KBM-7 (cell line): ENCODE measurements around the gene PIH1D1.
A peak's percentile ranks its signal among the peaks of the same experiment; 100 is the strongest.

Experiments used
- DNase-seq: peaks from one replicate; pipeline ENCODE4 v3.0.0-alpha.2; 2015
- in situ Hi-C: fragments of 300-500 bp; cut with MboI; formaldehyde crosslinking; loops from 2 replicates; pipeline ENCODE4 v1.14.3; 2020; ENCODE audit warnings: low sequenced_read_pairs, low pct_unique_long_range_greater_than_20kb, mixed read lengths

The PIH1D1 gene

GRCh38 chr19:49425178-49425577 lies 26.4 kb downstream of the PIH1D1 start, which contains the start of gene GFY:
Gene GFY, plus strand, starts transcription at chr19:49425388. Its CDS starts 1,043 bp downstream, at chr19:49426431.
- in situ Hi-C loops, result no loop called here
- no peak for DNase-seq

DNA sequence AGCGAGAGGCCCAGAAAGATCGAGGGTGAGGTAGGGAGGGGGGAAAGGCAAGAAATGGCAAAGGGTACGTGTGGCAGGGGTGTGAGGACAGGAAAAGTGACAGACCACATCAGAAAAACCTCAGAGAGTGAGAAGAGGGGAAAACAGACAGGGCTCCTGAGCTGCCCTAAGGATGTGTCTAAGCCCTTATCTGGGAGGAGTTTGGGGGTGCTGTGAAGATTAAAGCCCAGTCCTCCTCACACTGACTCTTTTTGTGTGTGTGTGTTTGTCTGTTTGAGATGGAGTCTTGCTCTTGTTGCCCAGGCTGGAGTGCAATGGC lies 27.7 kb downstream of the PIH1D1 start:
- in situ Hi-C loops, result no loop called here
- DNase-seq, result no peak

DNA sequence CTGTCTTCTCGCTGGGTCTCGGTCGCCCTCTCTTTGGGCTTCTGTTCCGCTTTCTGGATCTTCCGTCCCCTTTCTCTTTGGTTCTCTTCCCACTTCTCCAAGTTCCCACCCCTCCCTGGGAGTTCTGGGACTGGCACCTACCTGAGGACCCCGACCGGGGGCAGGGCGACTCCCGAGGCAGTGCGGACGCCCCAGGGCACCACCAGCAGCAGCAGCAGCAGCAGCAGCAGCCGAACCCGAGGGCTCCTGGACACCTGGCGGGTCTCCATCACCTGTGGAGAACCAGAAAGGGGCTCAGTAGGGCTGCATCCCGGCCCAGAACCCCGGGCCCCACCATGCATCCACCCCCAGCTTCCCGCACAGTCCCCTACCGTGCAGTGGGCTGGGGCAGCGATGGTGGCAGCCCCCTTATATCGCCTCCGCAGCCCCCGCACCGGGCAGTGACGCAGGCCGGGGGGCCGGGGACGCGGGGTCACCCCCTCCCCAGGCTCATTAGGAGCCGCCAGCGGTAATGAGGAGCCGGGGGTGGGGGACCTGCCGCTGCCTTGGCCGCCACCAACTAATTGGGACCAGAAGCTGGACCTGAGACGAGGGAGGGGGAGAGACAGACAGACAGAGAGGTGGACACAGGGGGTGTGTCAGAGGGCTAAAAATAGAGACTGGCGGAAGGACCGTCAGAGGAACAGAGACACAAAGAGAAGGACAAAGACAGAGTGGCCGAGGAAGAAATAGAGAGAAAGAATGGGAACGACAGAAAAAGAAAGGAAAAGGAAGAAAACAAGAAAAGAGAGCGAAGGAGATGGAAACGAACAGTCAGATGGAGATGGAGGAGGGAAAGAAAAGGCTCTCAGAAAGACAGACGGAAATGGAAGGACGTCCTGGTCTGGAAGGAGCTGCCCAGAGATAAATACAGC lies 28.3 kb downstream of the PIH1D1 start, which contains the start of gene PTH2:
TSS of gene PTH2 (minus strand) at position 371 of the 914 bp plus-strand sequence. CDS start at position 269, 102 bp downstream.
- in situ Hi-C loops, result no loop called here
- no peak for DNase-seq

GRCh38 chr19:49422407-49423070 lies 29.1 kb downstream of the PIH1D1 start:
- in situ Hi-C loops, result no loop called here

DNA sequence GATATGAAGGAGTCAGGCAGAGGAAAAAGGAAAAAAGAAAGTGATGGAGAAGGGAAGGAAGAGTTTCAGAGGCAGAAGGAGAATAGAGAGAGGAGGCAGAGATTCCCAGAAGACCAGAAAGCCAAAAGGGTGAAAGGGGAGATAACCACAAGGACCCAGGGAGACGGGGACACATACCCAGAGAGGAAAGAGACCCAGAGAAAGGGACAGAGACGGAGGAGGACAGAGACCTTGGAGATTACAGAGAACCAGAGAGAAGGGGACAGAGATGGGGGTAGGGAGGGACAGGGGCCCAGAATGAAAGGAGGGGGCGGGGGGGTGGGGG lies 29.8 kb downstream of the PIH1D1 start:
- DNase-seq, result no peak
- in situ Hi-C loops, result no loop called here

More at GRCh38 chr19:49422407-49423070, 29.1 kb downstream of the PIH1D1 start:
- DNase-seq, result peak; percentile 78

GRCh38 chr19:49421039-49421877 lies 30.4 kb downstream of the PIH1D1 start:
- peak; percentile 77 for DNase-seq
- in situ Hi-C loops, result no loop called here

DNA sequence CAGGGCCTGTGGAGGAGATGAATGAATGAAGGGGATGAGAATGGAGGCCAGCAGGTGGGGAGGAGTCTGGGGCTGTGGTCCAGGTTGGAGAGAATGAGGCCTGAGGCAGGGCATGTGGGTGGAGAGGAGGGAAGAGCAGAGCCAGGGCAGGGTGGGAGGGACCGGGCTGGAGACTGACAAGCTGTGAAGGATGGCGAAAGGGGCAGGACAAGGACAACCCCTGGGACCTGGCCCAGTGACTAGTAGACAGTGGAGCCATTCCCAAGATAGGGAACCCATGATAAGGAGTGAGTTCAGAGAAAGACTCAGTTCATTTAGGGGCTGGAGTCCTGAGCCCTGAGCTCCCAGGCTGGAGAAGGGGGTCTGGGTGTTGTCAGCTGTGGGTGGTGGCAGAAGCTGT lies 31.4 kb downstream of the PIH1D1 start:
- in situ Hi-C loops, result no loop called here
- DNase-seq, result no peak

DNA sequence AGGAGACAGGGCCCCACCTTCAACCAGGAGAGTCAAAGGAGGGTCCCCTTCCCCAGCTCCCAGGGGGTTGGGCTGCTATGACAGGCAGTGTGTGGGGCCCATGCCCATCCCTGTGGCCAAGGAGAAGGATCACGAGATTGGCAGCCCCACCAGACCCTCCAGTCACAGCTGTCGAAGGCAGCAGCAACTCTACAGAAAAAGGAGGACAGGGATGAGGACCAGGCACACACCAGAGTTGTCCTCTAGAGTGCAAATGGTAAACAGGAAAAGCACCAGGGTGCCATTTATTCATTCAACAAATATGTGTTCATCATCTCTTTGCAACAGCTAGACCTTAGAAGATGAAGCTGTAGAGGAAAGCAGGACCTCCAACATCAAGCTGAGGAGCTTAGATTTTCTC lies 32.4 kb downstream of the PIH1D1 start:
- in situ Hi-C loops, result no loop called here
- DNase-seq, result no peak

GRCh38 chr19:49418511-49418910 lies 33.1 kb downstream of the PIH1D1 start:
- in situ Hi-C loops, result no loop called here

GRCh38 chr19:49417088-49417487 lies 34.5 kb downstream of the PIH1D1 start:
- DNase-seq, result no peak
- in situ Hi-C loops, result no loop called here

More at GRCh38 chr19:49418511-49418910, 33.1 kb downstream of the PIH1D1 start:
- no peak for DNase-seq

DNA sequence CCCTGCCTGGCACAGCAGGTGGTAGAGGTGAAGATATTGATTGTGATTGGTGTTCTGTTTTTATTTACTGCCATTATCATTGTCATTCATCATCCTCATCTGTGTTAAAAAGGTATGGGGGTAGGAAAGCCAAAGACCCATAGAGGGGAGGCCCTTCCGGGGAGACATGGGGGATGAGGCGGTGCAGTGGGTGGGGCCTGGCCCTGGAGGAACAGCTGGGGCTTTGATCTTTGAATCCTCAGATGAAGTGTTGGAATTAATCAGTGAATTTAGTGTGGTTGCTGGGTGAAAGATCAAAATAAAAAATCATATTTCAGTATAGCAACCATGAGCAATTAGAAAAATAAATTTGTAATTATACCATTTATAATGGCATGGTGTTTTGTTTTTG lies 35.8 kb downstream of the PIH1D1 start:
- no peak for DNase-seq
- in situ Hi-C loops, result no loop called here

DNA sequence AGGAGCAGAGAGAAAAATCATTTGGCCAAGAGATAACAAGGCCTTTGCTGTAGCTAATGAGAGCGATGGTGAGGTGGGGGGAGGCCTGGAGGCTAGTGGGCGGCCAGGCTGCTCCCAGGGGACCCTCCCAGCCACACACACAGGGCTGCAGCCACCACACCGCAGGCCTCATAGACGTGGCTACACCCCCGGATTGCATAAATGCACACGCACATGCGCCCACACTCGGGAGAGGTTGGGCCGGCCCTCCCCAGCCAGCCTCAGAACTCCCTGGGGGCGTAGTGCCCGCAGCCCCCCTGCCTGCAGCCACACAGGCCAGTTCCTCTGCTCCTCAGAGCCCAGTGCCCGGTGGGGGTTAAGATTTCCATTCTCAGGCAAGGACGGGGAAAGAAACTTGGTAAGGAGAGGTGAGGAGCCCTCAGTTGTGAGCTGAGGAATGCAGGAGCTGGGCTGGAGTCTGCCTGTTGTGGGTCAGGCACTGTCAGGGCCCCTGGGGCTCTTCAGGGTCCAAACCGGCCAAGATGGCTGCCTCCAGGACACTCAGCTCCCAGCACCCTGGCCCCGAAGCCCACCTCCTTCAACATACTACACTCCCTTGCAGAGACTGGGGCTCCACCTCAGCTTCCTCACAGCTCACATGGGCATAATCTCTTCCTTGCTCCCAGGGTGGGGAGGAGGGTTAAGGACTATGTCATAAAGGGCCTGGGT lies 36.4 kb downstream of the PIH1D1 start:
- peak; percentile 39 for DNase-seq
- in situ Hi-C loops, result no loop called here

DNA sequence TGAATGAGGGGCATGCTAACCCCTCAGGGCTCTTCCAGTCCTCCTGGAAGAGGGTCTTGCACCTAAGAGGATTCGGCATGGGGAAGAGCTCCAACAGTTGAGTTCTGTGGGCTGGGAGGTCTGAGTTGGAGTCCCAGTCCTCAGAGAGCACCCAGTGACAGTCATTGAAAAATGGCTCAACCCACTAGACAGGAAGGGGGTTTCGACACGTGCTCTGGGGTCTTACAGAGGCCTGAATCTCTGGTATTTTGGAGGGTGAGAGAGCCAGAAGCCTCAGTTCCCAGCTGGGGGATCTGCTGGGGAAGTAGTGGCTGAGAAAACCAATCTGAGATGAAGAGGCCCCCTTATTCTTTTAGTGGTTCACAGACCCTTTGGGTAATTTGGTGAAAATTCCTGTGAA lies 37.4 kb downstream of the PIH1D1 start:
- in situ Hi-C loops, result no loop called here

GRCh38 chr19:49413348-49413747 lies 38.3 kb downstream of the PIH1D1 start:
- no peak for DNase-seq
- in situ Hi-C loops, result no loop called here

More for the DNA sequence above, 37.4 kb downstream of the PIH1D1 start:
- no peak for DNase-seq

- DNase-seq, result no peak
- in situ Hi-C loops, result no loop called here
Observed at GRCh38 chr19:49411681-49412326, 39.8 kb downstream of the PIH1D1 start.

- in situ Hi-C loops, result no loop called here
Observed at GRCh38 chr19:49409441-49410029, 42.1 kb downstream of the PIH1D1 start.

DNA sequence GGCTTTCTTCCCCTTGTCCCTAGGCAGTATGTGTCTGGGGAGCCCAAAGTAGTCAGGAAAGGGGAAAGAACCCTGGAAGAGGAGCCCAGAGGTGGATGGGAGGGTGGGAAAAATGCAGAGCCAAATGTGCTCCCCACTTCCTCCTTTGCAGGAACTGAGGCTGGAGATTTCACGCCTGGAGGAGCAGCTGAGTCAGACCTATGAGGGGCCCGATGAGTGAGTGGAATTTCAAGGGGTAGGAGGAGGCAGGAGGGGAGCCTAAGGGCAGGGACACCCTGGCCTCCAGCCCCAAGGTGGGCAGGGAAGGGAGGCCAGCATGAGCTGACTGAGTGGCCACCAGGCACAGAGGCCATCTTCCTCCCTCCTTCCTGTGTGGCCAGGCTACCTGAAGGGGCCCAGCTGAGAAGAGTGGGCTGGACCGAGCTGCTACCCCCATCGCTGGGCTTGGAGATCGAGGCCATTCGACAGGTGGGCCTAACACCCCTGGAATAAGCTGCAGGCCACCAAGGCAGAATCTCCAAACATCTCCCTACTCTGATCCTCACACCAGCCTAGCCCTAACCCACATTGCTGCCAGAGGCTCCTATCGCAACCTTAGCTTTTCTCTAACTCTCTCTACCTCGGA lies 42.7 kb downstream of the PIH1D1 start:
- in situ Hi-C loops, result no loop called here
- peak; percentile 57 for DNase-seq

More at GRCh38 chr19:49409441-49410029, 42.1 kb downstream of the PIH1D1 start:
- peak; percentile 65 for DNase-seq
